Neural cell (in vitro differentiated cells): ENCODE results near the gene FAM193A. TPM values are rescaled to one million over a fixed set of nuclear protein-coding genes. Genes with fewer than 3 reads are reported as not detected.

Source experiments
- H2AFZ ChIP-seq: fragments of 200-600, 300-800 bp; sonication (generic), shearing (Covaris generic); 2 replicates; pipeline ENCODE4 v1.6.0; 2014; ENCODE audit warnings: low read depth, mild to moderate bottlenecking, antibody characterized with exemption, low read length, moderate library complexity
- H3F3A ChIP-seq: fragments of 200-600 bp; shearing (Covaris generic); 2 replicates; pipeline ENCODE4 v1.6.1; 2016; ENCODE audit warnings: mild to moderate bottlenecking, moderate library complexity, mixed read lengths, antibody characterized with exemption, low read length; ENCODE audit not compliant: insufficient read depth, poor library complexity, severe bottlenecking
- H3K27ac ChIP-seq: fragments of 200-600, 300-800 bp; sonication (generic), shearing (Covaris generic); 2 replicates; pipeline ENCODE4 v1.5.1; 2014; ENCODE audit warnings: mild to moderate bottlenecking, low read length, moderate library complexity
- H3K27me3 ChIP-seq: fragments of 300-800, 200-600 bp; sonication (generic), shearing (Covaris generic); 2 replicates; pipeline ENCODE4 v1.6.0; 2014; ENCODE audit warnings: mild to moderate bottlenecking, low read depth, low read length, moderate library complexity; ENCODE audit not compliant: insufficient read depth
- H3K36me3 ChIP-seq: fragments of 300-800, 200-600 bp; sonication (generic), shearing (Covaris generic); 2 replicates; pipeline ENCODE4 v1.5.1; 2014; ENCODE audit warnings: mild to moderate bottlenecking, antibody characterized with exemption, low read length, moderate library complexity; ENCODE audit not compliant: insufficient read depth
- H3K4me2 ChIP-seq: fragments of 300-800, 200-600 bp; sonication (generic), shearing (Covaris generic); 2 replicates; pipeline ENCODE4 v1.6.0; 2014; ENCODE audit warnings: mild to moderate bottlenecking, low read length
- H3K4me3 ChIP-seq: fragments of 300-800, 200-600 bp; sonication (generic), shearing (Covaris generic); 2 replicates; pipeline ENCODE4 v1.5.1; 2014; ENCODE audit warnings: mild to moderate bottlenecking, low read length, moderate library complexity
- H3K79me2 ChIP-seq: fragments of 200-600 bp; shearing (Covaris generic); replicated peaks from 2 replicates; pipeline ENCODE4 v1.6.0; 2014; ENCODE audit warnings: mild to moderate bottlenecking, low read length, moderate library complexity; ENCODE audit not compliant: insufficient read depth
- H3K9ac ChIP-seq: fragments of 300-800, 200-600 bp; sonication (generic), shearing (Covaris generic); 2 replicates; pipeline ENCODE4 v1.6.1; 2016; ENCODE audit warnings: mild to moderate bottlenecking, low read length, mixed read lengths
- H3K9me2 ChIP-seq: fragments of 200-600 bp; shearing (Covaris generic); 2 replicates; pipeline ENCODE4 v1.6.1; 2016; ENCODE audit warnings: mild to moderate bottlenecking, low read length, mixed read lengths; ENCODE audit not compliant: insufficient read depth
- H3K9me3 ChIP-seq: fragments of 200-600, 300-800 bp; sonication (generic), shearing (Covaris generic); 2 replicates; pipeline ENCODE4 v1.6.1; 2016; ENCODE audit warnings: mild to moderate bottlenecking, mixed run types, low read length, moderate library complexity, mixed read lengths
- H4K20me1 ChIP-seq: fragments of 200-600 bp; shearing (Covaris generic); 2 replicates; pipeline ENCODE4 v1.6.1; 2016; ENCODE audit warnings: mild to moderate bottlenecking, mixed run types; ENCODE audit not compliant: insufficient read depth
- CTCF ChIP-seq: fragments of 450-650 bp; IDR thresholded peaks from 2 replicates; pipeline ENCODE4 v1.5.1; 2014; ENCODE audit warnings: antibody characterized with exemption, mild to moderate bottlenecking, moderate library complexity; ENCODE audit not compliant: poor library complexity, severe bottlenecking
- EP300 ChIP-seq: fragments of 450-650 bp; conservative IDR thresholded peaks from 2 replicates; pipeline ENCODE4 v1.6.1; 2014; ENCODE audit warnings: antibody characterized with exemption, mild to moderate bottlenecking, moderate library complexity; ENCODE audit not compliant: poor library complexity, severe bottlenecking
- EZH2 ChIP-seq: fragments of 200-600, 300-800 bp; shearing (Covaris generic), sonication (generic); IDR thresholded peaks from 2 replicates; pipeline ENCODE4 v1.6.1; 2014; ENCODE audit warnings: antibody characterized with exemption, low read length, borderline replicate concordance, mild to moderate bottlenecking; ENCODE audit not compliant: insufficient read depth, poor library complexity, severe bottlenecking
- MXI1 ChIP-seq: fragments of 450-650 bp; conservative IDR thresholded peaks from 2 replicates; pipeline ENCODE4 v1.6.1; 2014; ENCODE audit warnings: antibody characterized with exemption, mild to moderate bottlenecking; ENCODE audit not compliant: poor library complexity, severe bottlenecking
- POLR2AphosphoS5 ChIP-seq: IDR thresholded peaks from 2 replicates; pipeline ENCODE4 v1.6.1; 2012
- RAD21 ChIP-seq: fragments of 450-650 bp; conservative IDR thresholded peaks from 2 replicates; pipeline ENCODE4 v1.6.1; 2014; ENCODE audit warnings: antibody characterized with exemption, mild to moderate bottlenecking, moderate library complexity
- SMC3 ChIP-seq: fragments of 450-650 bp; conservative IDR thresholded peaks from 2 replicates; pipeline ENCODE4 v1.6.1; 2014; ENCODE audit warnings: antibody characterized with exemption, mild to moderate bottlenecking, moderate library complexity; ENCODE audit not compliant: poor library complexity
- TAF1 ChIP-seq: IDR thresholded peaks from 2 replicates; pipeline ENCODE4 v1.6.1; 2012; ENCODE audit warnings: low read depth
- polyA plus RNA-seq: library from polyadenylated mRNA; depleted of rRNA; stranded (reverse); fragments of >200 nt; gene quantifications from 2 replicates; pipeline ENCODE4 v1.2.3, GENCODE V29; 2014
- TF ChIP-seq, protein P1 (sequence below): IDR thresholded peaks from 2 replicates; pipeline ENCODE4 v1.6.1; 2012; ENCODE audit warnings: borderline replicate concordance

FAM193A gene
- polyA plus RNA-seq, 1 donor from 2014 or later: 11.6 TPM

DNA sequence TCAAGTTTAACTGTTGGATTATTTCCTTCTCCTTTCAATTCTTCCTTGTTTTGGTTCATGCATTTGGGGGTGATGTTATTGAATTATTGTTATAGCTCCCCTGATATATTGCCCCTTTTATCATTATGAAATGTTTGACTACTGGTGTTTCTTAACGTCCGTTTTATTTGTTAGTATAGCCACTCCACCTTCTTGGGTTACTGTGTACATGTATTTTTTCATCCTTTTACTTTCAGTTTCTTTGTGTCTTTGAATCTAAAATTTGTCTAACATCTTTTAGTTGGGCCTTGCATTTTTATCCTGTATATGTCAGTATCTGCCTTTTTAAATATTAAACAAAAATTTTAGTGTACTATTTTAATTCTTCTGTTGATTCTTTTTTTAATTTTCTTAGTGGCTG is 131.0 kb downstream of the FAM193A start:
- H2AFZ ChIP-seq: no peak overlapping the region
- H3K79me2 ChIP-seq: no peaks in the 10 kb centered on the region
- H3K9ac ChIP-seq: no peak overlapping the region
- peaks cover 8% of the 10 kb centered on the region for H3K36me3 ChIP-seq
- H3F3A ChIP-seq: no peaks in the 10 kb centered on the region
- no peaks in the 10 kb centered on the region for H3K9me3 ChIP-seq
- no peaks in the 10 kb centered on the region for H3K27me3 ChIP-seq
- H3K27ac ChIP-seq: no peak overlapping the region
- TF ChIP-seq SMC3: no peak
- TF ChIP-seq EP300: no peak
- no peak for TF ChIP-seq POLR2AphosphoS5
- no peak for TF ChIP-seq TAF1
- TF ChIP-seq, protein P1, sequence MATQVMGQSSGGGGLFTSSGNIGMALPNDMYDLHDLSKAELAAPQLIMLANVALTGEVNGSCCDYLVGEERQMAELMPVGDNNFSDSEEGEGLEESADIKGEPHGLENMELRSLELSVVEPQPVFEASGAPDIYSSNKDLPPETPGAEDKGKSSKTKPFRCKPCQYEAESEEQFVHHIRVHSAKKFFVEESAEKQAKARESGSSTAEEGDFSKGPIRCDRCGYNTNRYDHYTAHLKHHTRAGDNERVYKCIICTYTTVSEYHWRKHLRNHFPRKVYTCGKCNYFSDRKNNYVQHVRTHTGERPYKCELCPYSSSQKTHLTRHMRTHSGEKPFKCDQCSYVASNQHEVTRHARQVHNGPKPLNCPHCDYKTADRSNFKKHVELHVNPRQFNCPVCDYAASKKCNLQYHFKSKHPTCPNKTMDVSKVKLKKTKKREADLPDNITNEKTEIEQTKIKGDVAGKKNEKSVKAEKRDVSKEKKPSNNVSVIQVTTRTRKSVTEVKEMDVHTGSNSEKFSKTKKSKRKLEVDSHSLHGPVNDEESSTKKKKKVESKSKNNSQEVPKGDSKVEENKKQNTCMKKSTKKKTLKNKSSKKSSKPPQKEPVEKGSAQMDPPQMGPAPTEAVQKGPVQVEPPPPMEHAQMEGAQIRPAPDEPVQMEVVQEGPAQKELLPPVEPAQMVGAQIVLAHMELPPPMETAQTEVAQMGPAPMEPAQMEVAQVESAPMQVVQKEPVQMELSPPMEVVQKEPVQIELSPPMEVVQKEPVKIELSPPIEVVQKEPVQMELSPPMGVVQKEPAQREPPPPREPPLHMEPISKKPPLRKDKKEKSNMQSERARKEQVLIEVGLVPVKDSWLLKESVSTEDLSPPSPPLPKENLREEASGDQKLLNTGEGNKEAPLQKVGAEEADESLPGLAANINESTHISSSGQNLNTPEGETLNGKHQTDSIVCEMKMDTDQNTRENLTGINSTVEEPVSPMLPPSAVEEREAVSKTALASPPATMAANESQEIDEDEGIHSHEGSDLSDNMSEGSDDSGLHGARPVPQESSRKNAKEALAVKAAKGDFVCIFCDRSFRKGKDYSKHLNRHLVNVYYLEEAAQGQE: no peak
- no peak for TF ChIP-seq MXI1
- no peak for TF ChIP-seq EZH2
- no peak for TF ChIP-seq CTCF
- TF ChIP-seq RAD21: no peak
- H3K4me2 ChIP-seq: no peak overlapping the region
- H3K4me3 ChIP-seq: no peak overlapping the region
- H3K9me2 ChIP-seq: no peaks in the 10 kb centered on the region
- no peaks in the 10 kb centered on the region for H4K20me1 ChIP-seq

GRCh38 chr4:2671267-2671895 is 134.9 kb downstream of the FAM193A start:
- no peak overlapping the region for H3K9ac ChIP-seq

More at GRCh38 chr4:2671267-2671895, 134.9 kb downstream of the FAM193A start:
- Histone ChIP-seq H3K27ac (no peak overlapping the region), H3F3A (no peaks in the 10 kb centered on the region), H3K9me3 (no peaks in the 10 kb centered on the region), H3K36me3 (peaks cover 15% of the 10 kb centered on the region), H3K79me2 (no peaks in the 10 kb centered on the region), H3K4me3 (no peak overlapping the region), H2AFZ (no peak overlapping the region), H3K4me2 (no peak overlapping the region), H3K27me3 (no peaks in the 10 kb centered on the region), H4K20me1 (no peaks in the 10 kb centered on the region), H3K9me2 (no peaks in the 10 kb centered on the region)
- no peak for TF ChIP-seq RAD21
- no peak for TF ChIP-seq TAF1
- TF ChIP-seq CTCF: no peak
- TF ChIP-seq EZH2: no peak
- no peak for TF ChIP-seq MXI1
- TF ChIP-seq POLR2AphosphoS5: no peak
- TF ChIP-seq, protein P1: no peak
- TF ChIP-seq SMC3: no peak
- TF ChIP-seq EP300: no peak
